PC-3 (cell line): ENCODE data around the gene TNFSF15. TPM values are rescaled to one million over a fixed set of nuclear protein-coding genes. Genes with fewer than 3 reads are reported as not detected.

Experiments
- ATAC-seq: fragments of 200-7000 bp; cut with Tn5 transposase; 2 replicates; pipeline ENCODE4 v1.9.1; 2020; ENCODE audit warnings: mild to moderate bottlenecking, moderate library complexity
- BruUV-seq: library from RNA; stranded (reverse); fragments of 400-500 nt; replicated peaks from 2 replicates; lab custom pipeline; 2021; lab: Mats Ljungman, UMichigan
- CTCF ChIA-PET: fragments of 300-600 bp; sonication (Branson Sonifier 250); formaldehyde crosslinking; loops from one replicate; lab custom pipeline; 2022; ENCODE audit warnings: antibody characterized with exemption; lab: Charles Lee
- POLR2A ChIA-PET: fragments of 300-600 bp; sonication (Branson Sonifier 250); formaldehyde crosslinking; loops from one replicate; lab custom pipeline; 2022; ENCODE audit warnings: antibody characterized with exemption; ENCODE audit not compliant: unreplicated experiment; lab: Charles Lee
- DNase-seq: peaks from one replicate; pipeline ENCODE4 v3.0.0-alpha.2; 2015
- H2AFZ ChIP-seq: fragments of 300-600 bp; sonication (generic); 2 replicates; pipeline ENCODE4 v1.6.0; 2016; ENCODE audit warnings: antibody characterized with exemption, low read length
- H3F3A ChIP-seq: fragments of 300-600 bp; sonication (generic); one replicate; pipeline ENCODE4 v1.6.0; 2017; ENCODE audit warnings: antibody characterized with exemption, low read length, control low read depth, mild to moderate bottlenecking; ENCODE audit not compliant: unreplicated experiment
- H3K27ac ChIP-seq: fragments of 300-600 bp; sonication (generic); 2 replicates; pipeline ENCODE4 v1.5.1; 2016; ENCODE audit warnings: mild to moderate bottlenecking, low read length
- H3K27me3 ChIP-seq: fragments of 300-600 bp; sonication (generic); 2 replicates; pipeline ENCODE4 v1.6.1; 2016; ENCODE audit warnings: low read length, mixed read lengths
- H3K36me3 ChIP-seq: fragments of 300-600 bp; sonication (generic); 2 replicates; pipeline ENCODE4 v1.6.1; 2016; ENCODE audit warnings: low read depth, mixed run types, low read length, mixed read lengths
- H3K4me1 ChIP-seq: fragments of 300-600 bp; sonication (generic); 2 replicates; pipeline ENCODE4 v1.5.1; 2016; ENCODE audit warnings: low read length; ENCODE audit not compliant: insufficient read depth
- H3K4me2 ChIP-seq: fragments of 300-600 bp; sonication (generic); 2 replicates; pipeline ENCODE4 v1.6.0; 2016; ENCODE audit warnings: low read length
- H3K4me3 ChIP-seq: fragments of 300-600 bp; sonication (generic); 2 replicates; pipeline ENCODE4 v1.5.1; 2016; ENCODE audit warnings: mild to moderate bottlenecking, low read length, mixed read lengths
- H3K79me2 ChIP-seq: fragments of 300-600 bp; sonication (generic); 2 replicates; pipeline ENCODE4 v1.6.1; 2017; ENCODE audit warnings: low read length, mixed read lengths
- H3K9ac ChIP-seq: fragments of 300-600 bp; sonication (generic); 2 replicates; pipeline ENCODE4 v1.6.0; 2016; ENCODE audit warnings: mild to moderate bottlenecking, low read length
- H3K9me2 ChIP-seq: fragments of 300-600 bp; sonication (generic); replicated peaks from 2 replicates; pipeline ENCODE4 v1.6.1; 2016; ENCODE audit warnings: mixed run types, low read length, mixed read lengths
- H3K9me3 ChIP-seq: fragments of 300-600 bp; sonication (generic); 2 replicates; pipeline ENCODE4 v1.6.1; 2016; ENCODE audit warnings: low read length, mixed read lengths
- H4K20me1 ChIP-seq: fragments of 300-600 bp; sonication (generic); 2 replicates; pipeline ENCODE4 v1.6.1; 2016; ENCODE audit warnings: low read length, mixed read lengths
- EZH2 ChIP-seq: fragments of 300-600 bp; sonication (generic); IDR thresholded peaks from one replicate; pipeline ENCODE4 v1.6.1; 2017; ENCODE audit warnings: antibody characterized with exemption, mild to moderate bottlenecking, low read length; ENCODE audit not compliant: unreplicated experiment
- EZH2phosphoT487 ChIP-seq: fragments of 300-600 bp; sonication (generic); IDR thresholded peaks from 2 replicates; pipeline ENCODE4 v1.6.1; 2018; ENCODE audit warnings: mild to moderate bottlenecking, antibody characterized with exemption, low read length, borderline replicate concordance
- intact Hi-C: fragments of 100-400 bp; cut with micrococcal nuclease; formaldehyde crosslinking; loops from 2 replicates; pipeline ENCODE4 v1.9.0; 2023
- total RNA-seq: library from RNA; depleted of rRNA; stranded (reverse); fragments of >200 nt; gene quantifications from 2 replicates; pipeline ENCODE4 v1.2.3, GENCODE V29; 2014
- TF ChIP-seq, protein P1 (sequence below): fragments of 300-600 bp; sonication (generic); conservative IDR thresholded peaks from 2 replicates; pipeline ENCODE4 v1.5.1; 2017; ENCODE audit warnings: antibody characterized with exemption, low read depth, mild to moderate bottlenecking, low read length

TNFSF15 gene
- total RNA-seq, 1 experiment from 2014 or later = 2.2 TPM

DNA sequence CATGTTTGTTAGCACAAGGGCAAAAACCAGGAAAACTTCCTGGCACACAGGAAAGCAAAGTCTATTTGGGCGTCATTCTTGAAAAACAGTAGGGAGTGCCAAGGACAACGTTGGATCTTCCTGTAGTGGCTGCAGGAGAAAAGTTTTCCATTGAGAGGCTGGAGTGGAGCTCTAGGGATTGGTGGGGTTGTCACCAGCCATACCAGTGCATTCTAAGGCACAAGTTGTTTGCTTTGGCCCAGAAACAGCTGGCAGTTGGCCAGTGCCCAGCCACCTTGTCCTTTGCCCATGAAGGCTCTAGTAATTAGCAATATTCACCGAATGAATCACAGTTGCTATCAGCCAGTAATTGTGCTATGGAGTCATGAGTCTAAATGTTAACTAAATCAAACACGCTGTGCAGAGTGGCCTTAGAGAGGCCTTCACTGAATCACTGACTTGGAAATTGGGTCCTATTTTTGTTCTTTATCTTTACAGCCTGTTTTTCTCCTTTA is 26.4 kb downstream of the TNFSF15 start:
- Histone ChIP-seq H3K36me3 (no peaks in the 10 kb centered on the region), H4K20me1 (no peaks in the 10 kb centered on the region), H3F3A (no peaks in the 10 kb centered on the region), H3K4me3 (no peak overlapping the region), H3K9ac (no peak overlapping the region), H3K27ac (peak overlapping the region; percentile 61), H2AFZ (no peak overlapping the region), H3K4me1 (peaks cover 17% of the 10 kb centered on the region), H3K9me2 (no peaks in the 10 kb centered on the region), H3K79me2 (no peaks in the 10 kb centered on the region), H3K4me2 (no peak overlapping the region; the same call in 1 of the 2 replicates), H3K27me3 (no peaks in the 10 kb centered on the region), H3K9me3 (no peaks in the 10 kb centered on the region)
- CTCF ChIA-PET = no interaction called here
- intact Hi-C loops = loop anchor here (5.0 kb wide), 1 partner anchor 37 kb away; no protein-coding TSS in a partner anchor
- POLR2A ChIA-PET = no interaction called here
- DNase-seq = peak; percentile 89
- no TSS peak for BruUV-seq
- ATAC-seq = peak; percentile 94
- TF ChIP-seq, protein P1, sequence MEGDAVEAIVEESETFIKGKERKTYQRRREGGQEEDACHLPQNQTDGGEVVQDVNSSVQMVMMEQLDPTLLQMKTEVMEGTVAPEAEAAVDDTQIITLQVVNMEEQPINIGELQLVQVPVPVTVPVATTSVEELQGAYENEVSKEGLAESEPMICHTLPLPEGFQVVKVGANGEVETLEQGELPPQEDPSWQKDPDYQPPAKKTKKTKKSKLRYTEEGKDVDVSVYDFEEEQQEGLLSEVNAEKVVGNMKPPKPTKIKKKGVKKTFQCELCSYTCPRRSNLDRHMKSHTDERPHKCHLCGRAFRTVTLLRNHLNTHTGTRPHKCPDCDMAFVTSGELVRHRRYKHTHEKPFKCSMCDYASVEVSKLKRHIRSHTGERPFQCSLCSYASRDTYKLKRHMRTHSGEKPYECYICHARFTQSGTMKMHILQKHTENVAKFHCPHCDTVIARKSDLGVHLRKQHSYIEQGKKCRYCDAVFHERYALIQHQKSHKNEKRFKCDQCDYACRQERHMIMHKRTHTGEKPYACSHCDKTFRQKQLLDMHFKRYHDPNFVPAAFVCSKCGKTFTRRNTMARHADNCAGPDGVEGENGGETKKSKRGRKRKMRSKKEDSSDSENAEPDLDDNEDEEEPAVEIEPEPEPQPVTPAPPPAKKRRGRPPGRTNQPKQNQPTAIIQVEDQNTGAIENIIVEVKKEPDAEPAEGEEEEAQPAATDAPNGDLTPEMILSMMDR = no peak

DNA sequence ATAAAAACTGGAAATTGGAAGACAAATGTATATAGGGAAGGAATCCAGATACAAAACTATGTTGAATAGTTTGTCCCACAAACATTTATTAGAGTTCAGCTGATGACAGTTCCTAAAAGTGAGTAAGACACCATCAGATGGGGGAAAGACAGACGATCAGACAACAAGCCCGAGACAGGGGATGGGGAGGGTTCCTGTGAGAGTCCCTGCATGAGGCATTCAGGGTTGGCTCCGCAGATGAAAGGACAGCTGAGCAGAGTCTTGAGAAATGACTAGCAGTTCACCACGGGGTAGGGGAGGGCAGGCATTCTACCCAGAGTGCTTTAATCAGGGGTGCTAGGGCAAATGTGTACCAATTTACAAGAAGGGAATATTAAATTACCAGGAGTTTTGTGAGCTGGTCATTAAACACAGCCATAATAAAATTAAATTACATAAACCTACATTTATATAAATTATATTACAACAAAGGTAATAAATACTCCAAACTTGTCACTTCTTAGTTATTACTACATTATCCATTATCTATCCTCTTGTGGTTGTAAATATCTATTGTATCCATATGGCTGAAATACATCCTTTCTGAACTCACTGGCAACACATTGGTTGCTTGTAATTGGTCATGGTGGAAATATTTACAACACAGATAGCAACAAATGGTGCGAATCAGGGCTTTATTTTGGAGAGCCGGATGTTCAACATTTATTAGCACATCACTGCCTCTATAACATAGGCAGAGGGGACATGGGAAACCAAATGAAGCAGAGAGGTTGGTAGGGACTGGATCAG is 27.8 kb downstream of the TNFSF15 start:
- ChIA-PET POLR2A (no interaction called here), CTCF (no interaction called here)
- Histone ChIP-seq H3K9me2 (no peaks in the 10 kb centered on the region), H3K4me1 (peaks cover 17% of the 10 kb centered on the region), H3K27me3 (no peaks in the 10 kb centered on the region), H3K4me3 (no peak overlapping the region), H3K9me3 (no peaks in the 10 kb centered on the region), H3K79me2 (no peaks in the 10 kb centered on the region), H3K27ac (no peak overlapping the region), H3K36me3 (no peaks in the 10 kb centered on the region), H3F3A (no peaks in the 10 kb centered on the region), H2AFZ (no peak overlapping the region), H4K20me1 (no peaks in the 10 kb centered on the region), H3K9ac (no peak overlapping the region), H3K4me2 (no peak overlapping the region)
- ATAC-seq (no peak), DNase-seq (no peak)
- intact Hi-C loops = loop anchor here (5.0 kb wide), 1 partner anchor 36 kb away; no protein-coding TSS in a partner anchor
- TF ChIP-seq, protein P1 = no peak
- TF ChIP-seq EZH2 = no peak
- TF ChIP-seq EZH2phosphoT487 = no peak
- BruUV-seq = no TSS peak
